Right atrium auricular region (tissue), 2 donors: ENCODE results near the gene BASP1. TPM values are rescaled to one million over a fixed set of nuclear protein-coding genes. Genes with fewer than 3 reads are reported as not detected.

Experiments used
- DNase-seq: peaks from one replicate; pipeline ENCODE4 v3.0.0-alpha.2; 2019; ENCODE audit warnings: low spot score
- H3K27ac ChIP-seq, 2 donors: fragments of 200-600 bp; sonication (generic); 1 replicate in 1 of 2; 2 replicates in 1 of 2; pipeline ENCODE4 v1.5.1; 2016 to 2019
- H3K27me3 ChIP-seq, 2 donors: fragments of 200-600 bp; sonication (generic); one replicate each; pipeline versions ENCODE4 v1.5.1 to v1.6.0; 2017 to 2019
- H3K36me3 ChIP-seq: fragments of 200-600 bp; sonication (generic); one replicate; pipeline ENCODE4 v1.5.1; 2016
- H3K4me1 ChIP-seq, 2 donors: fragments of 200-600 bp; sonication (generic); one replicate each; pipeline versions ENCODE4 v1.5.1 to v1.6.0; 2017 to 2019
- H3K4me3 ChIP-seq, 2 donors: fragments of 200-600 bp; sonication (generic); 1 replicate in 1 of 2; 2 replicates in 1 of 2; pipeline ENCODE4 v1.5.1; 2017 to 2019; ENCODE audit warnings: mild to moderate bottlenecking in 1 of 2, moderate library complexity in 1 of 2
- H3K9me3 ChIP-seq, 2 donors: fragments of 200-600 bp; sonication (generic); one replicate each; pipeline ENCODE4 v1.5.1; 2019
- total RNA-seq, 2 donors: library from RNA; depleted of rRNA; stranded (reverse); fragments of >200 nt; gene quantifications; one replicate each; pipeline ENCODE4 v1.1.0, GENCODE V29; 2016
- TF ChIP-seq, protein P1 (sequence below), 2 donors: fragments of 200-600 bp; sonication (generic); IDR thresholded peaks; one replicate each; pipeline ENCODE4 v1.5.1; 2019; ENCODE audit warnings: antibody characterized with exemption in 2 of 2

Gene BASP1
- total RNA-seq, 2 donors from 2014 or later: 8.3 to 18.4 TPM

DNA sequence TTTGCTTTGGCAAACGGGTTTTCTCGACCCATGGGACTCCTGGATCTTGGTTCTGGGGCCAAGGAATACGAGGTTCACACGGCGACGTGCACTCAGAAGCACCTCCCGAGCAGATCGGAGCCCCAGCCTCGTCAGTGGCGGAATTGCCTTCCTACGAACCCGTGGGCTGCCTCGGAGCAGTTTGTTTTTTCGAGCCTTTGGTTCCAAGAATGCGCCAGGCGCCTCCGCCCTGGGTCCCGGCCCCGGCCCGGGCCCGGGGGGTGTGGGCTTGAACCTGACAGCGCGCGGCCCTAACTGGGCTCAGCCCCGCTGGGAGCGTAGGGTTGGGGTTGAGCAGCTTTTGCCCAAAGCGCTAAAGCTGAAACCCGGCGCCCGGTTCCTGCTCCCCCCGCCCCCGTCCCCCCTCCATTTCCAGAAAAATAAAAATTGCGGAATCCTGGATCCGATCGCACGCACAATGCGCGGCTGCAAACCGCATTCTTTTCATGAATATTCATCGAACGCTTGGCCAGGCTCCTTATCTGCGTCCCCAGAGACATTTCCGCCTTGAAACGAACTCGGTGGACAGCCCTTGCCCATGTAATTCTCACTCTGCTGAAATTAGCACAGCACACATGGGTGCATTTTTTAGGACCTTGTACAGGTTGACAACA is 1.0 kb downstream of the BASP1 start:
- Histone ChIP-seq H3K4me3 (peak overlapping the region; percentile 30 to 53), H3K27ac (peak overlapping the region; percentile 6 to 44), H3K27me3 (no peaks in the 10 kb centered on the region), H3K9me3 (no peaks in the 10 kb centered on the region), H3K36me3 (no peaks in the 10 kb centered on the region), H3K4me1 (peaks cover 0 to 26% of the 10 kb centered on the region in 2 donors)
- DNase-seq: no peak
- TF ChIP-seq, protein P1, sequence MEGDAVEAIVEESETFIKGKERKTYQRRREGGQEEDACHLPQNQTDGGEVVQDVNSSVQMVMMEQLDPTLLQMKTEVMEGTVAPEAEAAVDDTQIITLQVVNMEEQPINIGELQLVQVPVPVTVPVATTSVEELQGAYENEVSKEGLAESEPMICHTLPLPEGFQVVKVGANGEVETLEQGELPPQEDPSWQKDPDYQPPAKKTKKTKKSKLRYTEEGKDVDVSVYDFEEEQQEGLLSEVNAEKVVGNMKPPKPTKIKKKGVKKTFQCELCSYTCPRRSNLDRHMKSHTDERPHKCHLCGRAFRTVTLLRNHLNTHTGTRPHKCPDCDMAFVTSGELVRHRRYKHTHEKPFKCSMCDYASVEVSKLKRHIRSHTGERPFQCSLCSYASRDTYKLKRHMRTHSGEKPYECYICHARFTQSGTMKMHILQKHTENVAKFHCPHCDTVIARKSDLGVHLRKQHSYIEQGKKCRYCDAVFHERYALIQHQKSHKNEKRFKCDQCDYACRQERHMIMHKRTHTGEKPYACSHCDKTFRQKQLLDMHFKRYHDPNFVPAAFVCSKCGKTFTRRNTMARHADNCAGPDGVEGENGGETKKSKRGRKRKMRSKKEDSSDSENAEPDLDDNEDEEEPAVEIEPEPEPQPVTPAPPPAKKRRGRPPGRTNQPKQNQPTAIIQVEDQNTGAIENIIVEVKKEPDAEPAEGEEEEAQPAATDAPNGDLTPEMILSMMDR (IDR thresholded peaks at IDR 0.05): no peak

DNA sequence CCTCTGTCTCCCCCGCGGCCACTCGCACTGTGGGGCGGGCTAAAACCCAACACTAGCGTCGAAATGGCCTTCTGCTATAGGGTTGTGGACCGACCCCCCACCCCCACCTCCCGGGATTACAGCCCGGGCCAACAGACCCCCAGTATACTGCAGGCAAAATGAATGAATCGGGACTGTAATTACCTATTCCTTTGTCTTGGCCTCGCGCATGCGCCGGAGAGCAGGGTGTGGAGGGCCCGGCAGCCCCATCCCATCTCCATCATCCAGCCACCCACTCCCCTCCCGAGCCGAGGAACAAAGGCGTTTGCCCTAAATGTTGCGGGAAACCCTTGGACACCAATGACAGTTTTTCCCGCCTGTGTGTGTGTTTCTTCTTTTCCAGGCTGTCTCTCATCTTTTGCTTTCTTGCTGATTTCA is 1.6 kb downstream of the BASP1 start:
- DNase-seq: no peak
- Histone ChIP-seq H3K27me3 (no peaks in the 10 kb centered on the region), H3K9me3 (no peaks in the 10 kb centered on the region), H3K4me3 (peak overlapping the region; percentile 30 to 53), H3K36me3 (no peaks in the 10 kb centered on the region), H3K27ac (peak overlapping the region in 1 of 2 donors; percentile 44), H3K4me1 (peaks cover 0 to 26% of the 10 kb centered on the region in 2 donors)
- TF ChIP-seq, protein P1 (IDR thresholded peaks at IDR 0.05): no peak

DNA sequence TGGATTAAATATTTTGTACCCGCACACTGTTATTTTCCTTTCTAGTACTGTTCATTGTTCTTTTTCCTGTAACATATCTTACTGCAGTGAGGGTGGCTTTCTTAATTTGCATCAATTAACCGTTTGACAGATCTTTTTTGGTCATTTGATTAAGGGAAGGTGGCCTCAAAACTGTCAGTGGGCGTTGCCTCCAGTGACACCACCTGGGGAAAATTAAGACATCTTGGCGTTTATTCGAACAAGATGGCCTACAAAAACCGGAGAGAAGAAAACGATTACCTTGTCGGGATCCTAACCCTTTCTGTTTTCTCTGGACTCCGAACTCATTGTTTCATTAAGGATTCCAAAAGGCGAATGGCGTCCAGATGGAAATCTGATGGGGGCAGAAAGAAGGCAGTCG is 2.0 kb downstream of the BASP1 start:
- TF ChIP-seq, protein P1 (IDR thresholded peaks at IDR 0.05): no peak
- no peaks in the 10 kb centered on the region for H3K36me3 ChIP-seq
- H3K9me3 ChIP-seq: no peaks in the 10 kb centered on the region
- peaks cover 0 to 26% of the 10 kb centered on the region in 2 donors for H3K4me1 ChIP-seq
- DNase-seq: no peak
- no peak overlapping the region for H3K27ac ChIP-seq
- no peak overlapping the region for H3K4me3 ChIP-seq
- H3K27me3 ChIP-seq: no peaks in the 10 kb centered on the region

DNA sequence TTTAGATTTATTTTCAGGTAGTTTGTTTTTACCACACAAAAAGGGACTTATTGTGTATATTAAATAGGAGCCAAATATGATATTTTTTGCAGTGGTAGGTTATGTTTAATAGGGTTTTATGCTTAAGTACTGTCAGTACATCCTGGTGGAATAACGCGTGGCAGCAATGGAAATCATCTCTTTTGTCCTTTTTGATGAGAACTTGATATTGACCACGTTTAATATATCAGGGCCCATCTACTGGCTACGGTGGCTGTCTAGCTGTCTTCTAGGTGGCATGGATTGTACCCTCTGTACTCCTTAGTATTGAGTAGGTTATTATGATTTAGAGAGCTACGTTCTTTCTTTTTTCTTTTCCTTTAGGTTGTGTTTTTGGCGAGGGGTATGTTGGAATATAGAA is 2.6 kb downstream of the BASP1 start:
- Histone ChIP-seq H3K4me1 (peaks cover 0 to 26% of the 10 kb centered on the region in 2 donors), H3K9me3 (no peaks in the 10 kb centered on the region), H3K27ac (no peak overlapping the region), H3K36me3 (no peaks in the 10 kb centered on the region), H3K27me3 (no peaks in the 10 kb centered on the region), H3K4me3 (no peak overlapping the region)
- DNase-seq: no peak
- TF ChIP-seq, protein P1 (IDR thresholded peaks at IDR 0.05): no peak

DNA sequence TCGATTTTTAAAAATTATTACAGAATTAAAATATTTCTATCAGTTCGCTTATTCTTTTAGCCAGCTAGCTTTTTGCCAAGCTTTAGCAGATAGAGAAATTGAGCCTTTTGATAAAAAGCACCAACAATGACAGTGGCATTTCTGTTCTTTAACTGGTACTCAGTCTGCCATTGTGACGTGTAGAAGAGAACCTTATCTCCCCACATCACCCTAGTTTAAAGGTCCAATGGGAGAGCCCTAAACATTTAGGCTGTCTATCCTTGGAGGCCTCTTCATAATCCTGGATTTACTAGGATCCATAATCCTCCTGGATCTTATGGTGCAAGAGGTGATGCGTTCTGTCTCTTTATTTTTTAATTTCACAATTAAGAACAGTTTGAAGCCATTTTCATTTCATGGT is 3.0 kb downstream of the BASP1 start:
- Histone ChIP-seq H3K27me3 (no peaks in the 10 kb centered on the region), H3K9me3 (no peaks in the 10 kb centered on the region), H3K4me1 (peaks cover 0 to 26% of the 10 kb centered on the region in 2 donors), H3K4me3 (no peak overlapping the region), H3K36me3 (no peaks in the 10 kb centered on the region), H3K27ac (no peak overlapping the region)
- TF ChIP-seq, protein P1 (IDR thresholded peaks at IDR 0.05): no peak
- no peak for DNase-seq
